Measurements from ENCODE around the gene PTPRA. TPM values are rescaled to one million over a fixed set of nuclear protein-coding genes. Genes with fewer than 3 reads are reported as not detected.

Gene PTPRA
- total RNA-seq, 1 donor, result 44.2 TPM

DNA sequence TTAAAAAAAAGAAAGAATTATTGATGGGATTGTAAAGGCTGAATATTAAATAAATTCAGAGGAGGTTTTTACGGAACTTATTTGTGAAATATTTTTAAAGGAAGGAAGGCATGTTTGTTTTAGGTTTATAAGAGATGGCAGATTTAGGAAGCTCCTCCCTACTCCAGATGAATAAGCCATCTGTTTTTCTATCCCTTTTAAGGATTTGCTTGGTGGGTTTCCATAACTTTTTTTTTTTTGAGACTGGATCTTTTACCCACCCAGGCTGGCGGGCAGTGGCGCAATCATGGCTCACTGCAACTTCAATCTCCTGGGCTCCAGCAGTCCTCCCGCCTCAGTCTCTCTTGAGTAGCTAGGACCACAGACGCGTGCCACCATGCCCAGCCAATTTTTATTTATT, 30.4 kb downstream of the PTPRA start:
- Histone ChIP-seq H3K9me3 (ENCODE audit: low read depth, low read length) (no peaks in the 10 kb centered on the region), H3K79me2 (ENCODE audit: insufficient read depth, low read length) (peaks cover 48% of the 10 kb centered on the region), H3K4me3 (ENCODE audit: insufficient read depth, low read length) (no peak overlapping the region), H3K27me3 (ENCODE audit: insufficient read depth, low read length) (no peaks in the 10 kb centered on the region), H4K20me1 (ENCODE audit: insufficient read depth, low read length) (peaks cover 19% of the 10 kb centered on the region), H3K4me2 (ENCODE audit: insufficient read depth, low read length) (no peak overlapping the region), H3K27ac (ENCODE audit: low read depth, low read length) (no peak overlapping the region), H3K4me1 (ENCODE audit: insufficient read depth, low read length) (no peaks in the 10 kb centered on the region), H3K36me3 (ENCODE audit: insufficient read depth, low read length) (no peaks in the 10 kb centered on the region), H2AFZ (ENCODE audit: low read length) (no peak overlapping the region)
- DNase-seq (ENCODE audit: insufficient read length, low spot score, missing footprints), result no peak
- no peak for TF ChIP-seq CTCF (IDR thresholded peaks at IDR 0.05; ENCODE audit: extremely low read depth, low read depth, low read length)

DNA sequence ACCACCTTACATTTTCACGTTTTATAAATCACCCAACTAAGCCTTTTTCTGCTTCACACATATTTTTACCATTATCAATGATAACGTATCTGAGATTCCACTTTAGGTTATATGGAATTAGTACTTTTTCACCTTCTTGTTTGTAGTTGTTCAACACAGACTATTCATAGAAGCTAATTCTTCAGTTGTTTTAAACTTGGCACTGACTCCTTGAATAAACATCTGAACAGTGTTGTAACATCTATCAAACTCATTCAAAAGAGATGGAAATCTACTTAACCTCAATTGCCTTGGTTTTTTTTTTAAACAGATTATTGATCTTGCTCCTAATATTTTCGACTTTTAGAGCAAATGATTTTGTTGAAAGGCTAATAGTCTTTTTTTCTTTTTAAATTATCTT, 34.2 kb downstream of the PTPRA start:
- Histone ChIP-seq H3K79me2 (ENCODE audit: insufficient read depth, low read length) (peaks cover 34% of the 10 kb centered on the region), H4K20me1 (ENCODE audit: insufficient read depth, low read length) (peaks cover 13% of the 10 kb centered on the region)
- no peak for DNase-seq (ENCODE audit: insufficient read length, low spot score, missing footprints)

DNA sequence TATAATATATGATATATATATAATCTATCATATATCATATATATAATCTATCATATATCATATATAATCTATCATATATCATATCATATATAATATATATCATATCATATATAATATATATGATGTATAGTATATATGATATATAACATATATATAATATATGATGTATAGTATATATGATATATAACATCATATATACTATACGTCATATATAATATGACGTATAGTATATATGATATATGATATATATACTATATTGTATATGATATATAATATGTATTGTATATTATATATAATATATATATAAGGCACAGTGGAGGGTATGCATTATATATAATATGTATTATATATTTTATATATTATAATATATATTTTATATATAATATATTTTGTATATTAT, 36.7 kb downstream of the PTPRA start:
- no peak overlapping the region for H2AFZ ChIP-seq (ENCODE audit: low read length)
- no peaks in the 10 kb centered on the region for H3K4me1 ChIP-seq (ENCODE audit: insufficient read depth, low read length)
- no peaks in the 10 kb centered on the region for H3K27me3 ChIP-seq (ENCODE audit: insufficient read depth, low read length)
- no peaks in the 10 kb centered on the region for H3K36me3 ChIP-seq (ENCODE audit: insufficient read depth, low read length)
- no peak overlapping the region for H3K4me2 ChIP-seq (ENCODE audit: insufficient read depth, low read length)
- peaks cover 9% of the 10 kb centered on the region for H4K20me1 ChIP-seq (ENCODE audit: insufficient read depth, low read length)
- H3K79me2 ChIP-seq (ENCODE audit: insufficient read depth, low read length), result peaks cover 20% of the 10 kb centered on the region
- TF ChIP-seq CTCF (IDR thresholded peaks at IDR 0.05; ENCODE audit: extremely low read depth, low read depth, low read length), result no peak
- no peaks in the 10 kb centered on the region for H3K9me3 ChIP-seq (ENCODE audit: low read depth, low read length)
- no peak for DNase-seq (ENCODE audit: insufficient read length, low spot score, missing footprints)
- no peak overlapping the region for H3K27ac ChIP-seq (ENCODE audit: low read depth, low read length)
- H3K4me3 ChIP-seq (ENCODE audit: insufficient read depth, low read length), result no peak overlapping the region

More for the DNA sequence above, 34.2 kb downstream of the PTPRA start:
- Histone ChIP-seq H3K27ac (ENCODE audit: low read depth, low read length) (no peak overlapping the region), H3K36me3 (ENCODE audit: insufficient read depth, low read length) (no peaks in the 10 kb centered on the region), H3K27me3 (ENCODE audit: insufficient read depth, low read length) (no peaks in the 10 kb centered on the region), H2AFZ (ENCODE audit: low read length) (no peak overlapping the region), H3K4me1 (ENCODE audit: insufficient read depth, low read length) (no peaks in the 10 kb centered on the region), H3K4me2 (ENCODE audit: insufficient read depth, low read length) (no peak overlapping the region), H3K9me3 (ENCODE audit: low read depth, low read length) (no peaks in the 10 kb centered on the region), H3K4me3 (ENCODE audit: insufficient read depth, low read length) (no peak overlapping the region)
- no peak for TF ChIP-seq CTCF (IDR thresholded peaks at IDR 0.05; ENCODE audit: extremely low read depth, low read depth, low read length)

- Histone ChIP-seq H3K4me1 (ENCODE audit: insufficient read depth, low read length) (no peaks in the 10 kb centered on the region), H2AFZ (ENCODE audit: low read length) (no peak overlapping the region), H4K20me1 (ENCODE audit: insufficient read depth, low read length) (peaks cover 11% of the 10 kb centered on the region), H3K27me3 (ENCODE audit: insufficient read depth, low read length) (no peaks in the 10 kb centered on the region), H3K4me2 (ENCODE audit: insufficient read depth, low read length) (no peak overlapping the region), H3K79me2 (ENCODE audit: insufficient read depth, low read length) (peaks cover 17% of the 10 kb centered on the region), H3K4me3 (ENCODE audit: insufficient read depth, low read length) (no peak overlapping the region), H3K36me3 (ENCODE audit: insufficient read depth, low read length) (no peaks in the 10 kb centered on the region), H3K27ac (ENCODE audit: low read depth, low read length) (no peak overlapping the region), H3K9me3 (ENCODE audit: low read depth, low read length) (no peaks in the 10 kb centered on the region)
- no peak for DNase-seq (ENCODE audit: insufficient read length, low spot score, missing footprints)
- no peak for TF ChIP-seq CTCF (IDR thresholded peaks at IDR 0.05; ENCODE audit: extremely low read depth, low read depth, low read length)
Measured at GRCh38 chr20:2911200-2911599, 37.9 kb downstream of the PTPRA start.
